Effector memory CD8-positive, alpha-beta T cell (primary cell): ENCODE measurements around the gene SCAP.

Experiments
- ATAC-seq: fragments of 150-1000 bp; cut with Tn5 transposase; replicated peaks from 2 replicates; pipeline ENCODE4 v1.10.0; 2021; ENCODE audit warnings: mild to moderate bottlenecking, moderate library complexity
- DNase-seq, 3 experiments: peaks; one replicate each; pipeline ENCODE4 v3.0.0; 2021
- H3K27ac Mint-ChIP-seq, 2 donors: one replicate each; pipeline ENCODE4 v1.8.0; 2022; ENCODE audit warnings: mild to moderate bottlenecking in 2 of 2, mixed read lengths in 2 of 2, moderate library complexity in 2 of 2
- H3K27me3 Mint-ChIP-seq, 2 donors: one replicate each; pipeline ENCODE4 v1.8.0; 2022; ENCODE audit warnings: mixed read lengths in 2 of 2
- H3K36me3 Mint-ChIP-seq: one replicate; pipeline ENCODE4 v1.8.0; 2022; ENCODE audit warnings: mild to moderate bottlenecking, moderate library complexity, mixed read lengths; ENCODE audit not compliant: insufficient read depth
- H3K4me1 Mint-ChIP-seq, 2 donors: one replicate each; pipeline ENCODE4 v1.8.0; 2022; ENCODE audit warnings: low read depth in 2 of 2, mixed read lengths in 2 of 2
- H3K4me3 Mint-ChIP-seq, 2 donors: one replicate each; pipeline ENCODE4 v1.8.0; 2022; ENCODE audit warnings: mild to moderate bottlenecking in 2 of 2, mixed read lengths in 2 of 2, moderate library complexity in 2 of 2
- H3K9me3 Mint-ChIP-seq, 2 donors: one replicate each; pipeline ENCODE4 v1.8.0; 2022; ENCODE audit warnings: mixed read lengths in 2 of 2

Gene SCAP

GRCh38 chr3:47422743-47423142 lies 53.0 kb downstream of the SCAP start:
- Mint-ChIP-seq H3K4me1 (peaks cover 15 to 24% of the 10 kb centered on the region in 2 donors), H3K4me3 (no peak overlapping the region), H3K27me3 (no peaks in the 10 kb centered on the region), H3K27ac (peak overlapping the region; percentile 57 to 67), H3K9me3 (no peaks in the 10 kb centered on the region), H3K36me3 (peaks cover 9% of the 10 kb centered on the region)
- no peak for ATAC-seq
- no peak for DNase-seq

- Mint-ChIP-seq H3K4me3 (no peak overlapping the region), H3K4me1 (peaks cover 15 to 24% of the 10 kb centered on the region in 2 donors), H3K27ac (peak overlapping the region; percentile 97 to 99)
Observed at GRCh38 chr3:47421741-47422649, 53.7 kb downstream of the SCAP start.

DNA sequence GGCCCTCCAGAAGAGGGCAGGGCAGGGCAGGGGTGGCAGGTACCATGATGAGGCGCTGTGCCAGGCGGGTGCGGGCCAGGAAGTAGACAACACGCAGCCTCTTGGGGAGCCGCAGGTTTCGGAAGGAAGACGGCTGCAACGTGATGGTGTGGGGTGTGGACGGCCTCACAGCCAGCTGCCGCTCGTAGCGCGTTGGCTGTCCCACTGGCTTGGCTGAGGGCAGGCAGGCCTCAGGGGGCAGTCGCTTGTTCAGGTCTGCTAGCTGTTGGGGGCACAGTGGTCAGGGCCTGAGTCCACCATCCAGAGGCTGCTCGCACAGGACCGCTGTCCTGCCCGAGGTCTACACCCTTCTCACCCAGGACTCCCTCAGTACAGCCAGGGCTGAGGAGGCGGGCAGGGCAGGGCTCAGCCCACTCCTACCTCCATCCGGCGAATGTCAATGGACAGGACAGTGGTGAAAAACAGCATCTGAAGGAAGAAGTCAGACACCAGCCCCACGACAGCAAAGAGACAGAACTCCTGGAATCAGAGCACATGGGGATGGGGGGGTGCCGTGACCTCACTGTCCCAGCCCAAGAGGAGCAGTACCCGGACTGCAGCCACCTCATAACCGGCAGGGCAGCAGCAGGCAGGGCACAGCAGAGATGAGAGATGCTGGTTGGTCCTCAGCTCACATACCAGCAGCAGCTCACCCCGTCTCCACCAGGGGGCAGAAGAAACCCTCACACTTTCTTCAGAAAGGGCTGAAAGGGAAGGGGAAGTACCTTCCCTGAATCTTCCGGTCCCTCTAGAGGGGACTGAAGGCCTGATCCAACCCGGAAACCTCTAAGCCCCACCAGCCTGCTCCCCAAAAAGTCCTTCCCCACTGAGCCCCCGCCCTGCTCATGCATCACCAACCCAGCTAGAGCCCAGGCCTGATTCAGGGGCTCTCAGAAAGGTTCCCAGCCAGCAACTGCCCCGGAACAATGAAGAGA lies 54.9 kb downstream of the SCAP start:
- DNase-seq (peak; percentile 86 to 93 (median 93)), ATAC-seq (peak; percentile 98)
- peaks cover 20% of the 10 kb centered on the region for H3K36me3 Mint-ChIP-seq
- no peaks in the 10 kb centered on the region for H3K27me3 Mint-ChIP-seq
- peak overlapping the region; percentile 57 to 66 for H3K4me3 Mint-ChIP-seq
- H3K4me1 Mint-ChIP-seq, result peaks cover 15 to 28% of the 10 kb centered on the region in 2 donors
- H3K9me3 Mint-ChIP-seq, result no peaks in the 10 kb centered on the region
- H3K27ac Mint-ChIP-seq, result peak overlapping the region; percentile 97 to 99

More at GRCh38 chr3:47421741-47422649, 53.7 kb downstream of the SCAP start:
- H3K27me3 Mint-ChIP-seq, result no peaks in the 10 kb centered on the region
- ATAC-seq, result no peak
- no peaks in the 10 kb centered on the region for H3K9me3 Mint-ChIP-seq
- DNase-seq, result no peak
- H3K36me3 Mint-ChIP-seq, result peaks cover 9% of the 10 kb centered on the region

GRCh38 chr3:47420044-47420430 lies 55.7 kb downstream of the SCAP start:
- Mint-ChIP-seq H3K9me3 (no peaks in the 10 kb centered on the region), H3K36me3 (peaks cover 21% of the 10 kb centered on the region), H3K27ac (no peak overlapping the region), H3K27me3 (no peaks in the 10 kb centered on the region), H3K4me3 (no peak overlapping the region), H3K4me1 (peaks cover 15 to 32% of the 10 kb centered on the region in 2 donors)
- no peak for DNase-seq
- ATAC-seq, result no peak

DNA sequence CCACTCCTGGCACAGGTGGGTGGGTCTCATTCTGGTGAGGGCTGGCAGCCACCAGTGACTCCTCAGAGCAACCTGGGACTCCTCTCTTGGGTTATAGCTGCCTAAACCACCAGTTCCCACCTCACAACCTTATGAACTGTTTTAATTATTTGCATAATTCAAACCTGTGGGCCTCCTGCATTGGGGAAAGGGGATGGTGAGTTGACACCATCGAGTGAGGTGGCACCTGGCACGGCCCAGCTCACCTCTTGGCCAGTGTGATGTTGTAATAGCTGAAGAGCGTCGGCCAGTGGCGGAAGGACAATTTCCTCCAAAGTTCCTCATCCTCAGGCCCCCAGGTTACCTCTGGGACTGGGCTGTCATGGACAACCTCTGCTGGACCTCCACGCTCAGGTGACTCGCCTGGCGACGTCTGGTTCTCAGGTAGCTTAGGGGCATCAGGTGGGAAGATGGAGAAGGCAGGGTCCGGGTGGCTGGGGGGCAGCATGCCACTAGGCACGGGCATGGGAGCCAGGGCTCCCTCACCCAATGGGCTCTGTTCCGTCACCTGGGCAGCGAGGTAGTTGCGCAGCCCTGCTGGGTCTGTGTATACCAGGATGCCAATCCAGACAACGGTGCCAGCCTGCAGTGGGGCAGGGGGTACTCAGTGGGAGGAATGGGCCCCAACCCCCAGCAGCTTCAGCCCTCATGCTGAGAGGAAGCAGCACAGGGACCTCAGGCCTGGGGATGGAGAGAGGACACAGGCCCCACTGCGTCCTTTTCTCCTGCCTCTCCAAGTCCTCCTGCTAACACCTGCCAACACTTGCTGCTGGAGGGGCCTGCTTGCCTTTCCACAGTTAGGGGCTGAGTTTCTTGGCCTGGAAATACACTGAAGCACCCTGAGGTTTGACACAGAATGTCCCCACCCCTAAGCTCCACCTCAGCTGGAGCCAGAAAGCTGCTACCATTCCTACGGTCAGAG lies 56.4 kb downstream of the SCAP start:
- Mint-ChIP-seq H3K36me3 (peaks cover 24% of the 10 kb centered on the region), H3K27me3 (no peaks in the 10 kb centered on the region), H3K27ac (peak overlapping the region in 1 of 2 donors; percentile 88), H3K4me3 (no peak overlapping the region), H3K4me1 (peaks cover 15 to 32% of the 10 kb centered on the region in 2 donors), H3K9me3 (no peaks in the 10 kb centered on the region)
- no peak for ATAC-seq
- no peak for DNase-seq

DNA sequence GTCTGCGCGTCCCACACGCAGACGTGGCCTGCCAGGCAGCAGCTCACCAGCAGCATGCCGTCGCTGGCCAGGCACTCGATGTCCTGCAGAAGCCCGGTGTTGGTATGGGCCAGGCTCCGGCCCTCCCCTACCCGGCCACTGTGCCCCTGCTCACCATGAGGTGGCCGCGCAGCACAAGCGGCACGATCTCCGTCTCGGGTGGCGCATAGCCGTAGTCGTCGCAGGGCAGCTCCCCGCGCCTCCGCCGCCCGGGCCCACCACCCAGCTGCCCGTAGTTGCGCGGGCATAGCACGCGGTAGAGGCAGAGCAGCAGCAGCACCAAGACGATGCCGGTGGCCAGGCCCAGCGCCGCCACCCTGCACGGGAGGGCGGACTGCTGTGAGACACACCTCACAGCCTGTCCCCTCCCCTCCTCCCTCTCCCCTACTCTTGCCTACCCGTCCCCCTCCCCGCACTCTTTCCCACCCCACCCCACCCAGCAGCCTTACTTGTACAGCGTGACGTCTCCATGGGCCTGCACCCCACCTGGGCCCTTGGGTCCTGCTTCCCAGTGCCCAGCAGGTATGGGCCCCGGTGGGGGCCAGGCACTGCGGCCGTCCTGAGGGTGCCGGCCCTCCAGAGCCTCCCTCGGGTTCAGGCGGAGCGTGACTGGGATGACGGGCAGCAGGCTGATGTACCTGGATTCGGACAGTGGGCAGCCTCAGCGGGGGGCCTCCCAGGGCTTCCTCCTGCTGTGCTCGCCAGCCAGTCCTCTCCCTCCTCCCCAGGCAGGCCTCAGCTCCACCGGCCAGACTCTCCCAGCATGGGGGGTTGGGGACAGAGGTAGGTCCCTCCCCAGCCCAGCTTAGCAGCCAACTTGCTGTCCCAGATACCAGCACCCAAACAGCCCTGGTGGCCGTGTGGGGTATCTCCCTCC lies 57.3 kb downstream of the SCAP start:
- Mint-ChIP-seq H3K27ac (peak overlapping the region in 1 of 2 donors; percentile 88), H3K9me3 (no peaks in the 10 kb centered on the region), H3K36me3 (peaks cover 30% of the 10 kb centered on the region), H3K4me3 (no peak overlapping the region), H3K27me3 (no peaks in the 10 kb centered on the region), H3K4me1 (peaks cover 15 to 32% of the 10 kb centered on the region in 2 donors)
- DNase-seq (no peak), ATAC-seq (no peak)

- H3K36me3 Mint-ChIP-seq, result peaks cover 34% of the 10 kb centered on the region
- H3K27me3 Mint-ChIP-seq, result no peaks in the 10 kb centered on the region
- H3K4me3 Mint-ChIP-seq, result no peak overlapping the region
- DNase-seq (no peak), ATAC-seq (no peak)
- H3K9me3 Mint-ChIP-seq, result no peaks in the 10 kb centered on the region
- peaks cover 4 to 15% of the 10 kb centered on the region in 2 donors for H3K4me1 Mint-ChIP-seq
- H3K27ac Mint-ChIP-seq, result peak overlapping the region; percentile 35 to 89
Observed at GRCh38 chr3:47416041-47416440, 59.7 kb downstream of the SCAP start.

DNA sequence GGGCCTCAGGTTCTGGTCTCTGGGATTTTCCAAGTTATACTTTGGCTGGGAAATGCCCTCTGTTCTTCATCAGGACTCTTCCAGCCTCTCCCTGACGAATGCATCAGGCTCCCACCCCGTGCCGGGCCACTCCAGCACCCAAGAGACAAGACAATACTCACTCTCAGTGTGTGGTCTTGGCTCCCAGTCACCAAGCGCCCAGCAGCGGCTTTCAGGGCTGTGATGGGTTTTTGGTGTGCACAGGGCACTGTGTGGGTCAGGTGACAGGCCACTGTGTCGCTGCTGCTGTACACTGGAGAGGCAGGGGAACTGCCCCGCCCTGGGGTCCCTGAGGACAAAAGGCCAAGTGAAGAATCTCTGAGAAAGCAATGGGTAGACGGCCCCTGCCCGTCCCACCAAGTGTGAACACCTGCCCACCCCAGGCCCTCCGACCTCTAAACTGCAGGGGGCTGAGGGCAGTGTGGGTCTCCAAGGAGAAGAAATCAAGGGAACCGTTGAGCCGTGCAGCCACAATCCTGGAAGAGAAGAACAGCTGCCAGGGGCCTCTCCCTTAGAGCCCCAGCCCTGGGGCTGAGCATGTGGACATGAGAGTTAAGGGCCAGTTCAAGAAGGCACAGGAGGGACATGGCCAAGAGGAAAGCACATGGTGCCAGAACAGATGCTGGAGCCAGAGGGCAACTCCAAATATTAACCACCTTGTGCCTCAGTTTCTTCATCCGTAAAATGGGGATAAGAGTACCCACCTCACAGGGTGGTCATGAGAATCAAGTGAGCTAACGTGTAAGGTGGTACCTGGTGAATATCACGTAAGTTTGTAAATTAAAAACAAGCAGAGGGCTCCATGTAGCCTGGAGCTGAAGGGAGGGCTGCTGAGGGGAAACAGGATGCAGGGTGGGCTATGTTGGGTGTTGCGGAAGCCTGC lies 60.8 kb downstream of the SCAP start:
- Mint-ChIP-seq H3K27ac (peak overlapping the region; percentile 35 to 89), H3K9me3 (no peaks in the 10 kb centered on the region), H3K36me3 (peaks cover 30% of the 10 kb centered on the region), H3K4me3 (no peak overlapping the region), H3K4me1 (peaks cover 4 to 11% of the 10 kb centered on the region in 2 donors), H3K27me3 (no peaks in the 10 kb centered on the region)
- DNase-seq (no peak), ATAC-seq (no peak)

GRCh38 chr3:47414161-47414564 lies 61.6 kb downstream of the SCAP start:
- no peak for DNase-seq
- H3K9me3 Mint-ChIP-seq, result no peaks in the 10 kb centered on the region
- H3K27me3 Mint-ChIP-seq, result no peaks in the 10 kb centered on the region
- H3K4me1 Mint-ChIP-seq, result peaks cover 4 to 11% of the 10 kb centered on the region in 2 donors
- no peak for ATAC-seq
- no peak overlapping the region for H3K4me3 Mint-ChIP-seq
- H3K36me3 Mint-ChIP-seq, result peaks cover 30% of the 10 kb centered on the region
- no peak overlapping the region for H3K27ac Mint-ChIP-seq

DNA sequence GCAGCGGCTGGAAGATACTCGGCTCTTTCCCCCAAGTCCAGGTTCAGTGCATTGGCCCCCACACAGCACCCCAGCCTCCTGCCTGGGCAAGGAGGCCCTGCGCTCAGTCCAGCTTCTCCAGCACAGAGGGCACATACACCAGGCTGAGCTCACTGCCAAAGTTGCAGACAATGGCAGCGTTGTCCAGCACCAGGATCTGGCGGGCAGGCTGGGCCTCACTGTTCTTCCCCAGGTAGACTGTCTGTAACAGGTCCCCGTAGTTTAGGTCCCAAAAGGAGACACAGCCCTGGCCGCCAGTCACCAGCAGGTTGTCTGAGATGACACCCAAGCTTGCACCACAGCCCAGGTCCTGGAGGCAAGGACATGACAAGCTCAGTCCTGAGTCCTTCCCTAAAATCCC lies 62.0 kb downstream of the SCAP start:
- Mint-ChIP-seq H3K4me3 (no peak overlapping the region), H3K9me3 (no peaks in the 10 kb centered on the region), H3K27ac (peak overlapping the region; percentile 42 to 86), H3K27me3 (no peaks in the 10 kb centered on the region), H3K4me1 (peaks cover 4 to 11% of the 10 kb centered on the region in 2 donors), H3K36me3 (peaks cover 30% of the 10 kb centered on the region)
- DNase-seq (no peak), ATAC-seq (no peak)

DNA sequence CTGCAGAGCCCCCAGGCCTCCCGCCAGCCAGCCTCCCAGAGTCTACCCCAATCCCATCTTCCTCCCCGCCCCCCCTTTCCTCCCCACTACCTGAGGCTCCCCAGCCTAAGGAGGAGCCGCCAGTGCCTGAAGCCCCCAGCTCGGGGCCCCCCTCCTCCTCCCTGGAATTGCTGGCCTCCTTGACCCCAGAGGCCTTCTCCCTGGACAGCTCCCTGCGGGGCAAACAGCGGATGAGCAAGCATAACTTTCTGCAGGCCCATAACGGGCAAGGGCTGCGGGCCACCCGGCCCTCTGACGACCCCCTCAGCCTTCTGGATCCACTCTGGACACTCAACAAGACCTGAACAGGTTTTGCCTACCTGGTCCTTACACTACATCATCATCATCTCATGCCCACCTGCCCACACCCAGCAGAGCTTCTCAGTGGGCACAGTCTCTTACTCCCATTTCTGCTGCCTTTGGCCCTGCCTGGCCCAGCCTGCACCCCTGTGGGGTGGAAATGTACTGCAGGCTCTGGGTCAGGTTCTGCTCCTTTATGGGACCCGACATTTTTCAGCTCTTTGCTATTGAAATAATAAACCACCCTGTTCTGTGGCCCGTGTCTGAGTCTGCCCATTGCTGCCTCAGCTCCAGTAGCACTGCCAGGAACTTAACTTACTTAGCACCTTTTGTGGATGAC lies 62.8 kb downstream of the SCAP start:
- H3K4me1 Mint-ChIP-seq, result peaks cover 4 to 11% of the 10 kb centered on the region in 2 donors
- no peak for DNase-seq
- peaks cover 32% of the 10 kb centered on the region for H3K36me3 Mint-ChIP-seq

More for the DNA sequence above, 62.8 kb downstream of the SCAP start:
- no peaks in the 10 kb centered on the region for H3K9me3 Mint-ChIP-seq
- peak overlapping the region; percentile 42 to 86 for H3K27ac Mint-ChIP-seq
- ATAC-seq, result no peak
- no peaks in the 10 kb centered on the region for H3K27me3 Mint-ChIP-seq
- peak overlapping the region in 1 of 2 donors; percentile 24 for H3K4me3 Mint-ChIP-seq
